Measurements from ENCODE around the gene GPR143.
"Not testable (repeated sequence)": the region's sequence is repeated elsewhere in the genome, so short reads cannot be mapped to it uniquely, and the experiment has no call there.

GPR143 gene

DNA sequence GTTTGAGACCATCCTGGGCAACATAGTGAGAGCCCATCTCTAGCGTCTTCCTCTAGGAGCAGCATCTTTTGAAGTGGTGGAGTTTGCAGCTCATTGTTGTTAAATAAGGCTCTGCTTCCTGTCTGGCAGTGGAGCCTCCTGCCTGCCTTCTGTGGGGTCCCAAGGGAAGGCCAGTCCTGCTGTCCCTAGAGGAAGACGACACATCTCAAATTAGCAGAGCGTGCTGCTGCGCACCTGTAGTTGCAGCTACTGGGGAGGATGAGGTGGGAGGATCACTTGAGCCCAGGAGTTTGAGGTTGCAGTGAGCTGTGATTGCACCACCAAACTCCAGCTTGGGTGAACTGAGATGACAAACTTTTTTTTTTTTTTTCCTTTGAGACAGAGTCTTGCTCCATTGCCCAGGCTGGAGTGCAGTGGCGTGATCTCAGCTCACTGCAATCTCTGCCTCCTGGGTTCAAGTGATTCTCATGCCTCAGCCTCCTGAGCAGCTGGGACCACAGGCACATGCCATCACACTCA is 2.7 kb upstream of the GPR143 start:
- not testable (repeated sequence) for DNase-seq (ENCODE audit: low read depth, low spot score)

DNA sequence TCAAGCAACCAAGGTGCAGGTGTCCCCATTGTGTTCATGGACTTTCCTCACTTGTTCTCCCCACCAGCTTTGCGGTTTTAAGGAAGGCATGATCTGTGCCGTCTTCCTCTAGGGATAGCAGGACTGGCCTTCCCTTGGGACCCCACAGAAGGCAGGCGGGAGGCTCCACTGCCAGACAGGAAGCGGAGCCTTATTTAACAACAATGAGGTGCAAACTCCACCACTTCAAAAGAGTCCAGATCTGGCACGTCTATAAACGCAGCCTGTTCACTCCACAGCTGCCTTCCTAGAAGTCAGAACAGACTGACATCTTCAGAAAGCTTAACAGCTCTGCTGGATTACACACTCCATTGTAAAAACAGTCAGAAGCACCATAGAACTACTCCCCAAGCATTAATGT is 1.7 kb upstream of the GPR143 start:
- DNase-seq (ENCODE audit: low read depth, low spot score): no peak

DNA sequence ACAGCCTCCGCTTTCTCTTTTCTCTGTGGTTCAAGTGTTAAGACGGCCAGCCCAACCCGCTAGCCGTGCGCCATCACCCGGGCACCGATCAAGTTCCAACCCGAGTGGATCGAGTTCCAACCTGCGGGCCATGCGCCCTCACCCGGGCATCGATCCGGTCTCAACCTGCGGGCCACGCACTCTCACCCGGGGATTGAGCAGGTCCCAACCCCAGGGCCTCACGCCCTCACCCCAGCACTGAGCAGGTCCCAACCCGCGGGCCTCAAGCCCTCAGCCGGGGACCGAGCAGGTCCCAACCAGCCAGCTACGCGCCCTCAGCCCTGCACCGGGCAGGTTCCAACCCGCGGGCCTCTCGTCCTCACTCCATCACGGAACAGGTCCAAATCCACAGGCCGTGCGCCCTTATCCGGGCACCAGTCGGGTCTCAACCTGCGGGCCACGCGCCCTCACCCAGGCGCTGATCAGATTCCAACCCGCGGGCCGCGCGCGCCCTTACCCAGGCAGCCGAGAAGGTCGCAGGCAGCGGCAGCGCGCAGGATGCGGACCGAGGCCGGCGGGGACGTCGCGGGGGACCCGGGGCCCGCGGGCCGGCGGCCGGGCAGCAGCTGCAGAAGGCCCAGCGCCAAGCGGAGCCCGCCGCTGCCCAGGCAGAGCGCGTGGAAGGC is 443 bp downstream of the GPR143 start:
- DNase-seq (ENCODE audit: low read depth, low spot score): no peak

DNA sequence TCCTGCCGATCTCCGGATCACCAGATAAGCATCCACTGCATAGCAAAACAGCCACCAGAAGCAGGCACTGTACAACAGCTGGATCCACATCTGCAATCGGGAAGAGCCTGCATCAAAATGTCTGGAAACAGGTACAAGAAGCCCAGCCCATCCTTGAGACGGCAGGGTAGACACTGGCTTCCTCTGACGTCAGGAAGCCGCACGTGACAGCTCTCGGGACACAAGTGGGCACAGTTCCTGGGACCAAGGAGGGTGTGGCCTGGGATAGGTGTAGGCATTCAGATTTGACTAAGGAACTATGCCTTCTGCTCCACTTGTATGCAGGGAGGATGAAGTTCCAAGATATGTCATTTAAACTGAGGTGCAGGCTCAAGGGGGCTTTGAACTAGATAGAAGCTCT is 6.3 kb downstream of the GPR143 start:
- no peak for DNase-seq (ENCODE audit: low read depth, low spot score)

DNA sequence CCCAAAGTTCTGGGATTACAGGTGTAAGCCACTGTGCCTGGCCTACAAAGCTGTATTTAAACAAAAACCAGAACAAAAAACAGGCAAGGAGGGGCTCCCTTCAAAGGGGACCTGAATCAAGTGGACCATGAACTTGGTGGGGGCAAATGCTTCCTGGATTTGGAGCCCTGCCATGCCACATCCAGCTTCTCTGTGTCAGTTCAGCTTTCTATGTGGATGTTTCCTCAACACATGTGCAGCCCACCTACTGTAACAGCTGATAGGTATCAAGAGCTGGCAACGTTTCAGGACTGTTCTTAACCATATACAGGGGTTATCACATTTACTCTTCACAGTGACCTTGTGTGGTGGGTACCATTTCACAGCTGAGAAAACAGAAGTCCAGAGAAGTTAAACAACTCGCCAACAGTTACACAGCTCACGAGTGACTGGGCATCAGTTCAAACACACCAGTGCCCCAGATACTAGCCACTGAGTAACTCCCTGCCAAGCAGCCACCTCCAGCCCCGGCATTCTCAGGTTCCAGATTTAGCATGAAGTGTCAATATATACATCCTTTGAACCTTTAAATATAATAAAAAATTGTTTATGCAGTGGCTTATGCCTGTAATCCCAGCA is 7.5 kb downstream of the GPR143 start:
- no peak for DNase-seq (ENCODE audit: low read depth, low spot score)

DNA sequence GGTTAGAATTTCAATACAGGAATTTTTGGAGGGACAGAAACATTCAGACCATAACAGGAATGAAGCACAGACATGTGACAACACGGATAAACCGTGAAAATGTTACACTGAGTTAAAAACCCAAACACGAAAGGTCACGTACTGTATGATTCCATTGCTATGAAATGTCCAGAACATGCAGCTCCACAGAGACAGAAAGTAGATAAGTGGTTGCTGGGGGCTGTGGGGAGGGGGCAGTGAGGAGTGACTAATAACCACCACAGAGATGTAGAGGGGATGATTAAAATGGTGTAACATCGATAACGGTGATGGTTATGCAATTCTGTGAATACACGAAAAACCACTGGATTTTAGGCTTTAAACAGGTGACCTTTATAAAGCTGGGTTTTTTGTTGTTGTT is 8.3 kb downstream of the GPR143 start:
- DNase-seq (ENCODE audit: low read depth, low spot score): no peak

DNA sequence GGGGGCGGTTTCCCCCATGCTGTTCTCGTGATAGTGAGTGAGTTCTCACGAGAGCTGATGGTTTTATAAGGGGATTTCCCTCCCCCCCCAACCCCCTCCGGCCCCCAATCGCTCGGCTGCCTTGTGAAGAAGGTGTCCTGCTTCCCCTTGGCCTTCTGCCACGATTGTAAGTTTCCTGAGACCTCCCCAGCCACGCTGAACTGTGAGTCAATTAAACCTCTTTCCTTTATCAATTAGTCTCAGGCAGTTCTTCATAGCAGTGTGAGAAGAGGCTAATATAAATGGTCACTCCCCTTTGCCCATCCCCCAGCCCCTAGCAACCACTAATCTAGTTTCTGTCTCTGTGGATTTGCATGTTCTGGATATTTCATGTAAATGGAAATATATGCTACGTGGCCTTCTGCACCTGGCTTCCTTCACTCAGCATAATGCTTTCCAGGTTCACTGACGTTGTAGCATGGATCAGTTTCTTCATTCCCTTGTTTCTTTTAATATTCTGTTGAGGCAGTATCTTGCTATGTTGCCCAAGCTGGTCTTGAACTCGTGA is 16.4 kb downstream of the GPR143 start:
- no peak for DNase-seq (ENCODE audit: low read depth, low spot score)

DNA sequence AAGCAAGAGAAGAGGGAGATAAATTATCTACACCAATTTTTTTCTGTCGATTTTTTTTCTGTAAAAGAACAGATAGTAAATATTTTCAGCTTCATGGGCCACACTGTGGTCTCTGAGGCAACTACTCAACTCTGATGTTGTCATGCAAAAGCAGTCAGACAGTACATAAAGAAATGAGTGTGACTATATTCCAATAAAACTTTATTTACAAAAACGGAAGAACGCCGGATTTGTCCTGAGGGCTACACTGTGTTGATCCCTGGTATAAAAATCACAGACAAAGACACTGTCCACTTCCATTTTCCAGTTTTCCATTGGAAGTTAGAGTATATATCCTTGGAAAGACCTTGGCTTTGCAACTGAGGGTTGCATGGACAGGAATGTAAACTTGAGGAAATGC is 18.0 kb downstream of the GPR143 start:
- DNase-seq (ENCODE audit: low read depth, low spot score): no peak

DNA sequence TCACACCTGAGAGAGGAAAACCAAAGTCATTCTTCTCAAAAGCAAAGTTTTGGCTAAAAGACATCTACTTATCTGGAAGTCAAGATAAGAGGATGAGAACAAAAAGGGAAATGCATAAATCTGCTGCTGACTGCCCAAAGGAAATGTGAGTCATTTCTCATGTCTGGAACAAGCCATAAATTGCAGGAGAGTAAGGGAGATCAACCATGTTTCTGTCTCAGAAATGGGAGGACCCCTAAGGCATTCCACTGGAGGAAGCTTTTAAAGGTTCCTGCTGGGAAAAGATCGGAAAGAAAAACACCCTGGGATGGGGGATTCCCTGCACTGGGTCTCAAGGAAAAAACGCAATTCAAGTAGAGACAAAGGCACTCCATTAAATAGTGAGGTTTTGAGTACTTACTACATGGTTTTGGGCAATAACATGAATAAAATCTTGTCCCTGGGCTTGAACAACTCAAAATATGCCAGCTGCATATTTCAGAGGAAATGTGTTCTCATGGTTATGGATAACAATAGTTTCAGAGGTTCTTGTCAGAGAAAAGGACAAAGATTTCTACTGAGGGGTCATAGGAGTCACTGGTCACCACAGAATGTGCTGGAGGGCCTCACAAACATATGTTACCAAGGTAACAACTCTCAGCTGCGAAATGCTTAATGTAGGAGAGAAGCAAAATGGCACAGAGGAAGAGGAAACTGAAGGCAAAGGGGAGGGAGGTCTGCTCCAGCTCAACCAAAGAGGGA is 19.3 kb downstream of the GPR143 start:
- DNase-seq (ENCODE audit: low read depth, low spot score): no peak

DNA sequence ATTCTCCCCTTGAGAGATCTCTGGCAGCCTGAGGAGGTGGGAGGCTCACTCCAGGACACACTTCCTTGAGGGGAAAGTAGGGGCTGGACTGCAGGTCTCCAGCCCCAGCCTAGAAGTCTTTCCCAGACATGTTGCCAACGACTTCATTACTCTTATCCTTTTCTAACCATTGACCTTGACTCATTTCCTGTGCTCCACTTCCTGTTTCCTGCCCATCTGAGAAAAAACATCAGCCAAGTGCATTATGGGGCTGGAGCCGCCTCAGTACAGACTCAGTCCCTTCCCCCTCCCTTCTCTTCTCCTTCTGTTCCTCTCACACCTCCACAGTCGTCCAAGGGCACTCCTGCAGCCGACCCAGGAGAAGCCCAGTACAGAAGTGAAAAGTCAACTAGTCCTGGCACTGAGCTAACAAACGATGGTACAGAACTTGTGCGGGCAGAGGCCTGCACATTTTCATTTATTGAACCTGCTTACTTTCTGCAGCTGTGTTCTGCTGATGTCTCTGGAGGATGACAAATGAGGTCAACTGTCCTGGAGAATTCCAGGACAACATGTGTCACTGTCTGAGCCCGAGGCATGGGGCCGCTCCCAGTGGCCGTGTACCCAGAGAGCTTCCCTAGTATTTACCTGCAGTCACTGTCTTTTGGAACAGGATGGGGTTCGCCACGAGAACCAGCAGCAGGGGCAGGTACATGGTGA is 20.1 kb downstream of the GPR143 start:
- DNase-seq (ENCODE audit: low read depth, low spot score): no peak

DNA sequence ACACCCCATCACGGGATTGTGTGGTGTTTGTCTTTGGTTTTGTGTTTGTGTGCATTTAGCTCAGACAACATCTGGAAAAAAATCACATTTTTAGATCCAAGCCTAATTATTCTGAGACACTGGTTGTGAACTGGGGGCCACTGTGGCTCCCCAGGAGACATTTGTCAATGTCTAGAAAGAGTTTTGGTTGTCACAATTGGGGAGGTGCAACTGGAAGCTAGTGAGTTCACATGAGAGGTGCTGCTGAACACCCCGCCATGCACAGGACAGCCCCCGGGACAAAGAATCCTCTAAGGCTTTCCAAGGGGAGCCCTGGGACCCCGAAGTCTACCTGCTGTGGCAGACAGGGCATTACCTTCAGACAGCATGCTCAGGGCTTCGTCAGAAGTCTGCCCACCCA is 26.5 kb downstream of the GPR143 start:
- DNase-seq (ENCODE audit: low read depth, low spot score): no peak

DNA sequence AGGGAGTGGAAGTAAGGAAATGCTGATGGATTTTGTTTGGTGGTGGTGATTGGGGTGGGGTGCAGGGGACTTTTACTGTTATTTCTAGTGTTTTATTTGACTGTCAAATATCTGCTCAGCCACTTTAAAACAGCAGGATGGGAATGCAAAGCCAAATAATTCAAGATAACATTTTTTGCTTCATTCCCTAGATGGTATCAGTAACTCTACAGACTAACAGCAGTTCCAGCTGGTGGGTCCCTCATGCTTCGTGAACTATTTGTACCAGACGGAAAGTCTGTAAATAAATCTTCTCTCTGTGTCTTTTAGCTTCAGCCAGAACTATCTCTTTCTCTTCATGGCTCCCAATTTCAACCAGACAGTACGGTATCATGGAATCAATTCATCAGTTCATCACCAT is 27.5 kb downstream of the GPR143 start:
- DNase-seq (ENCODE audit: low read depth, low spot score): no peak

DNA sequence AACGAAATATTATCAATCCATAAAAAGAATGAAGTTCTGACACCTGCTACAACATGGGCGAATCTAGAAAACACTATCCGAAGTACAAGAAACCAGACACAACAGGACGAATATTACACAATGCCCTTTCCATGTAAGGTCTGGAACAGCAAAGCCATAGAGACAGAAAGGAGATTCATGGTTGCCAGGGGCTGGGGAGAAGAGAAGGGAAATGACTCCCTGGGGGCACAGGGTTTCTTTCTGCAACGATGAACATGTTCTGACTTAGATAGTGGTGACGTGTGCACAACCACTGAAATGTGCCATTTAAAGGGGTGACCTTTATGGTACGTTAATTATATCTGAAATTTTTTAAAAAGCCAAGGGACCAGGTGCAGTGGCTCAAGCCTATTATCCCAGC is 28.3 kb downstream of the GPR143 start:
- DNase-seq (ENCODE audit: low read depth, low spot score): no peak

DNA sequence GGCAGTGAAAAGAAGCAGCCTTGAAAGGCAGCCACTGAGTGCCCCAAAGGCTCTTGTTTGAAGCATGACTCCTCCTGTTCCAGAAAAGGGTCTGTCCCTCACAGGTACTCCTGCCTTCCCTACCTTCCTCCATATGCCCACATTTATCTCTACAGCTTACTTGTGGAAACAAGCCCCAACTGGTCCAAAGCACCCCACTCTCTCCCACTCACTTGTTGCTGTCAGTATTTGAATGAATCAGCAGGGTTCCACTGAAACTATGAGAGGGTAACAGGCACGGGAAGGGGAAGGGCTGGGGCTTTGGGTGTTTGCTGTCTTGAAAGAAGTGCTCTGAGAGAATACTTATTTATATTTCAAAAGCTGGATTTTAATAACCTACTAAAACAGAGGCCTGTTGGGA is 34.9 kb downstream of the GPR143 start:
- DNase-seq (ENCODE audit: low read depth, low spot score): no peak

DNA sequence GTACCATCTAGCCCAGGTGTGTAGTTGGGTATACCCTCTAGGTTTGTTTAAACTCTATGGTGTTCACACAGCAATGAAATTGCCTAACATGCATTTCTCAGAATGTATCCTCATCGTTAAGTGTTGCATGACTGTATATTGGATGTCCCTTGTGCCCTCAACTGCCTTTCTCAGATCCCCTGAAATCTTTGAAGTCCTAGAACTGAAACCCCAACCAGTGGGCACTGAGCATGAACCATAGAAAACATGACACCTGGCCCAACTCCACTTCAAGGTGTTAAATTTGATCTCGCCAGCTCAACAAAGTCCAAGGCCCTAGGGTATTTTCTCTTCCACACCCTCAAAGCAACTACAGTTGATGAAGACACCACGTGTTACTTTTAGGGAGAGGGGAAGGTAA is 35.6 kb downstream of the GPR143 start:
- DNase-seq (ENCODE audit: low read depth, low spot score): no peak

DNA sequence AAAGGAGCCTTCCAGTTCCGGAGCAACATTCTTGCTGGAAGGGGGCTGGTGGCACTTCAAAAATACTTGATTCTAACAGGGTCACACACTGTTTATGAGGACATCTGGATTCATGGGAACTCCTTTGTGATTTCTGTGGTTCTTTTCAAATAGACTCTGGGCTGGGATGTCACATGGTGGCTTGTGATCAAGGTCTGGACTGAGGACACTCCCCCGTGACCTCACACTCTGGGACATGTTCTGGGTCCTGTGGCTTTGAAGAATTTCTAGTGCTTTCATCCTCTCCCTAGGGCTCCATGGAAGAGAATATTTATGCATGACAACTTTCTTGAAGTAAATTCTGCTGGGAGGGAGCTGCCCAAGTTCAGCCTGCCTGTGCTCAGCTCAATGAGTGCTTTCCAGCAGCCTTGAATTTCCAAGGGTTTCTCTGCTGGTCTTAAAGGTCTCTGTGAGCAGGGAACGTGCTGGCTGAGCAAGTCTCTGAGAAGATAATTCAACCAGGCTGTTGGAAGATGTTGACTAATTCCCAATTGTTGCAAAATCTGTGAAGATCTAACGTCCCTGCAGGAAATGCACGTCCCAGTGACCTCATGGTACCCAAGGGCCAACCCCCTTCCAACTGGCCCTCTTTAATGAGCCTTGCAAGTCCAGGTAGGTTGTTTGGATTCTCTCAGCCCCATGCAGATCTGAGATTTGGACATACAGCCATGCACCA is 36.3 kb downstream of the GPR143 start:
- no peak for DNase-seq (ENCODE audit: low read depth, low spot score)

DNA sequence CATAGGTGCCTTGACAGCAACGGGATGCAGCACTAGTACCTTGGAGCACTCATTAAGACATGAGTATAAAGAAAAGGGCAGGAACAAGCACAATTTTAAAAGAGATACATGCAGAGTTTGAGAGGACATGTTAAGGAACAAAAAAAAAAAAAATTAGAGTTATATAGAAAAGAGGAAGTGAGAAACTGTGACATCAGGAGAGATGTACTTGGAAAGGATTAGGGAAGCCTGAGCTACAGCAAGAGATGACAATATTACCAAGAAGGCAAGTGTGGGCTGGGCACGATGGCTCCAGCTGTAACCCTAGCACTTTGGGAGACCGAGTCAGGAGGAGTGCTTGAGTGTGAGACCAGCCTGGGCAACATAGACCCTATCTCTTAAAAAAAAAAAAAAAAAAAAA is 37.4 kb downstream of the GPR143 start:
- DNase-seq (ENCODE audit: low read depth, low spot score): no peak

DNA sequence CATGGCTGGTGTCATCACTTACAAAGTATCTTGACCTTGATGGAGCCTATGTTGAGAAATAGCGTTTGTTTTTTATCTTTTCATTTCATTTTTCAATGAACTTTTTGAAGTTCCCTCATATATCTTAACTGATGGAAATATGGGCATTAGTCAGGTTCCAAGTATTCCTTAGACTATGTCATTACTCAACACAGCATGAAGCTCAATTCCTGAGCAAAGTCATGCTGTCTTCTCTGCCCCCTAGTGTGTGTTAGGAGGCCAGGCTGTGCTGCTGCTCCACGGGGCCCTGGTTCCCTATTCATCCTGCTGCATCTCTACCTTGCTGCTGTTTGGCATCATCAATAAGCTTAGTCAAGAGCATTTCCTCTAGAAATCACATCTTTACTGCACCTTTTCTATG is 40.9 kb downstream of the GPR143 start:
- no peak for DNase-seq (ENCODE audit: low read depth, low spot score)

DNA sequence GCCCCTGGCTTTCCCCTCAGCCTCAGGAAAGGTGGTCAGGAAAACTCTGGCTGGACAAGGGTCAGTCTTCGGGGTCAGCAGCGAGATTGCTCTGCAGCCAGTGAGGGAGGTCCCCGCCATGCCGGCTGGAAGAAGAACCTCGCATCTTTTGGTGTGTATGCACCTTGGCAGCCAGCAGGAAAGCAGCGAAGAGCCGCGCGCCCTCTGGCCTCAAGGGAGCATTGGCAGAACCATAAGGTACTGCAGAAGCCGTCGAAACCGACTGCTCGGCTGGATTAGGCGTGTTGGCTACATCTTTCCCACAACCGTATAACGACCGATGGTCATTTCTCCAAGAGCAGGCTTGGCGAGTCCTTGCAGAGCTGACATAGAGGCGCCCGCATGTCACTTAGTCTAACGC is 48.3 kb downstream of the GPR143 start:
- no peak for DNase-seq (ENCODE audit: low read depth, low spot score)

DNA sequence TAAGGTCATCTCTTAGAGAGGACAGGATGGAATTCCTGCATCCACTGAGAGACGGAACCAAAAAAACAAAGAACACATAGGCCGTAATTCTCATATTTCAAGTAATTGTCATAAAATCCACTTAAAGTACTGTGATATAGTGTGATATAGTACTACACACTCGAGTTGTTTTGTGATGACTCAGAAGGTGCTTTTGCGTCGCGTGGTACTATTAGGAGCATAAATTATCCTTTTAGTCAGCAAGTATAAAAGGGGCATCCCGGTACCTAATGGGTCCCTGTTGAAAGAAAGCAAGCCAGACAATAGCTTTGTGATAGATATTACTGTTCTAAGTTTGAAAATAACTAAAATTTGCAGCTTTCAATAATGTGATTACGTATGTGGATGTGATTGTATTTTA is 55.3 kb downstream of the GPR143 start:
- no peak for DNase-seq (ENCODE audit: low read depth, low spot score)

DNA sequence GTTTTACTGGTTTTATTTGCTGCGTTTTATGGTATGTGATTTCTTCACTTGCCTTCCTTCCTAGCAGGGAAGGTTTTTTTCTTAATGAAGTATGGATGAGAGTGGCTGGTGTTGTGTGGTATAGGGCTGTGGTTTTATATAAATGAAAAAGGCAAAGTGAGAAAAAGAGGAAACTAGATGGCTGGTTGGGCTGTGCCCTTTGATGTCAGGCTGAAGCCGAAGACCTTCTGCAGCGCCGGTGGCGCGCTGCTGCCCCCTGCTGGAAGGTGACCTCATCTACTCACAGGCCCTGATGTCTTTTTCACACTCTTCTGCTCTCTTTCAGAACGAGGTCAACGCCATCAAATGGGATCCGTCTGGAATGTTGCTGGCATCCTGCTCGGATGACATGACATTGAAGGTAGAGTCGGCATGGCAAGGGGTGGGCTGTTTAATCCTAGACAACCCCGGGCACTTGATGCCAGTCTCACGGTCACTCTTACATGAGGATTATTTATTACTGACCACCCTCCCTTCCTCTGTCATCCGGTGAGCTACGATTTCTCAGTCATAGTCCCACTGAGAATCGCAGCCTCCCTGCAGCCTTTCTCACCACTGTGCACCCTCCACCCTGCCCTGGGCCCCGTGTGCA is 56.6 kb downstream of the GPR143 start:
- DNase-seq (ENCODE audit: low read depth, low spot score): no peak
